ENCODE results near the gene MAN2B2. TPM values are rescaled to one million over a fixed set of nuclear protein-coding genes. Genes with fewer than 3 reads are reported as not detected.
A peak's percentile ranks its signal among the peaks of the same experiment; 100 is the strongest.

The MAN2B2 gene
- total and polyA plus RNA-seq, 10 donors = 7.9 to 40.3 (median 31.8) TPM

DNA sequence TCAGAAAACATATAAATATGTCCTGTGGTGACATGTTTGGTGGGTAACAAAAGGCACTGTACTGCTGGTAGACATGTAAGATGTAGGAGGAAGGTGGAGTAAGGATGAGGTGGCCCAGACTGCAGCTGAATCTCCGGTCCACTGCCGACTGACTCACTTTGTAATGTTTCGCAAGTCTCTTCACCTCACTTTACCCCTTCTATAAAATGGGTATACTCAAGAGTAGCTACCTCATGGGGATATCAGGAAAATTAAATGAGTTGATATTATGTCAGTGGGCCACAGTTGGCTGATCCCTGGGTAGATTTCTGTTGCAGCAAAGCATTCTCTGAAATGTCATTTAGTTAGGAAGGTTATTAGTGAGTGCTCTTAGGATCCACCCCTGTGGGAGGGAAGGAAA is 87.6 kb downstream of the MAN2B2 start:
- Histone ChIP-seq H3K4me3 (no peak overlapping the region), H3K27ac (no peak overlapping the region), H3K4me1 (peaks cover 3 to 39% (median 32%) of the 10 kb centered on the region in 6 donors), H3K36me3 (no peaks in the 10 kb centered on the region), H3K9me3 (no peaks in the 10 kb centered on the region), H3K27me3 (replicated peaks in 1 of 7) (peaks cover 0 to 70% (median 9%) of the 10 kb centered on the region in 7 donors)
- 90 to 95% (median 93%) methylated on average over 3 of the region's 3 CpGs for WGBS, 5 donors
- TF ChIP-seq CTCF (IDR thresholded peaks at IDR 0.05 in 8 of 11, conservative IDR thresholded peaks at IDR 0.05 in 3 of 11) (no peak), POLR2AphosphoS5 (IDR thresholded peaks at IDR 0.05) (no peak), POLR2A (IDR thresholded peaks at IDR 0.05) (no peak)
- intact Hi-C loops (cut with DNase I; ENCODE audit: low total_unique reads) = no loop called here
- DNase-seq = no peak

- intact Hi-C loops (cut with DNase I; ENCODE audit: low total_unique reads) = no loop called here
- H3K9me3 ChIP-seq = no peaks in the 10 kb centered on the region
- peak overlapping the region in 1 of 8 donors; percentile 11 for H3K27ac ChIP-seq
- peak overlapping the region in 7 of 8 donors; percentile 20 to 57 (median 28) for H3K4me3 ChIP-seq
- H3K36me3 ChIP-seq = peaks cover 0 to under 1% (median 0%) of the 10 kb centered on the region in 6 donors
- WGBS, 5 donors = 15 to 48% (median 19%) methylated on average over 30 to 55 of the region's 55 CpGs
- DNase-seq = peak; percentile 77
- TF ChIP-seq POLR2AphosphoS5 (IDR thresholded peaks at IDR 0.05) = no peak
- no peak for TF ChIP-seq POLR2A (IDR thresholded peaks at IDR 0.05)
- TF ChIP-seq CTCF (IDR thresholded peaks at IDR 0.05 in 8 of 11, conservative IDR thresholded peaks at IDR 0.05 in 3 of 11) = no peak
- peaks cover 0 to 58% (median 9%) of the 10 kb centered on the region in 7 donors for H3K27me3 ChIP-seq (replicated peaks in 1 of 7)
- H3K4me1 ChIP-seq = peaks cover 3 to 28% (median 22%) of the 10 kb centered on the region in 6 donors
These were observed 88.8 kb downstream of the MAN2B2 start for GRCh38 chr4:6663596-6664393.

DNA sequence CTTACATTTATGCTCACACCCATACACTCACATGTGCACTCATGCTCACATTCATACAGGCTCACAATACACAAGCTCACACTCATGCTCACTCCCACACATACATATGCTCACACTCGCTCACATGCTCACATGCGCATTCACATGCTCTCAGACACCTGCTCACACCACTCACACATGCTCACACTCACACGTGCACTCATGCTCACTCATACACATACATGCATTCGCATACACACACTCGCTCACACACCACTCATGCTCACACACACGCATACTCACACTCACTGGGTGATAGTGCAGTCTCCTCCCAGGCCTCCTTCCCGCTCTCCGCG is 90.3 kb downstream of the MAN2B2 start:
- peaks cover 0 to 44% (median 9%) of the 10 kb centered on the region in 7 donors for H3K27me3 ChIP-seq (replicated peaks in 1 of 7)
- no peak overlapping the region for H3K27ac ChIP-seq
- H3K4me1 ChIP-seq = peaks cover 0 to 14% (median 11%) of the 10 kb centered on the region in 6 donors
- H3K36me3 ChIP-seq = peaks cover 0 to 16% (median 0%) of the 10 kb centered on the region in 6 donors
- 94 to 98% (median 98%) methylated on average over 9 of the region's 9 CpGs for WGBS, 5 donors
- H3K9me3 ChIP-seq = no peaks in the 10 kb centered on the region
- TF ChIP-seq CTCF (IDR thresholded peaks at IDR 0.05 in 8 of 11, conservative IDR thresholded peaks at IDR 0.05 in 3 of 11) (no peak), POLR2A (IDR thresholded peaks at IDR 0.05) (no peak), POLR2AphosphoS5 (IDR thresholded peaks at IDR 0.05) (no peak)
- DNase-seq = peak; percentile 6
- intact Hi-C loops (cut with DNase I; ENCODE audit: low total_unique reads) = no loop called here
- no peak overlapping the region for H3K4me3 ChIP-seq

DNA sequence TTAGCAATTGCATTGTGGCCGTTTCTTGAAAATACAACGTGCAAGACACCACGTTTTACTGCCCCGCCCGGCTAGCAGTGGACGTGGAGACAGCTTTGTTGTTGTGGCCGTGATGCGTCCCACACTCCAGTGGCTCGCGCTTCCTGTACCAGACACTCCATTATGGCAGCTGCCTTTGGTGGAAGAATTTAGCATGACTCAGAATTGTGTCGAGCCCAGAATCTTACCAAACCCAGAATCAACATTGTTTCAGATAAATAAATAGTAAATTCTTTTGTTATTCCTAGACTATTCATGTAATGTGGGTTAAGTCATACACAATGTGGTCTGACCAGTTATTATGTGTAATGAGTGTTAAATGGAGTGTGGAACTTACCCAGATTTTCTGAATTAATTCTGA is 93.4 kb downstream of the MAN2B2 start:
- intact Hi-C loops (cut with DNase I; ENCODE audit: low total_unique reads) = no loop called here
- H3K4me1 ChIP-seq = peaks cover 0 to 27% (median 13%) of the 10 kb centered on the region in 6 donors
- 83 to 92% (median 88%) methylated on average over 11 of the region's 11 CpGs for WGBS, 5 donors
- H3K4me3 ChIP-seq = no peak overlapping the region
- H3K27me3 ChIP-seq (replicated peaks in 1 of 7) = peaks cover 0 to 26% (median 9%) of the 10 kb centered on the region in 7 donors
- no peak for TF ChIP-seq POLR2AphosphoS5 (IDR thresholded peaks at IDR 0.05)
- peaks cover 0 to 17% (median 0%) of the 10 kb centered on the region in 6 donors for H3K36me3 ChIP-seq
- DNase-seq = peak; percentile 58
- no peak overlapping the region for H3K27ac ChIP-seq
- no peaks in the 10 kb centered on the region for H3K9me3 ChIP-seq
